AG04449 (cell line): Measurements from ENCODE around the gene RAB36.

Source experiments
- CTCF ChIA-PET: fragments of 350-600 bp; formaldehyde crosslinking; extraction: SDS; loops from one replicate; lab custom pipeline; 2021; ENCODE audit warnings: antibody characterized with exemption; lab: Yijun Ruan, JAX
- POLR2A ChIA-PET: fragments of 400-600, 350-600 bp; formaldehyde crosslinking; extraction: SDS; loops from one replicate; lab custom pipeline; 2020; ENCODE audit warnings: antibody characterized with exemption, inconsistent platforms; lab: Yijun Ruan, JAX
- DNase-seq: peaks from one replicate; pipeline ENCODE4 v3.0.0-alpha.2; 2010; ENCODE audit warnings: low read depth, low spot score
- H3K4me3 ChIP-seq: 2 replicates; pipeline ENCODE4 v1.5.1; 2011; ENCODE audit warnings: low read depth, mild to moderate bottlenecking, control low read depth, low read length
- CTCF ChIP-seq: IDR thresholded peaks from one replicate; pipeline ENCODE4 v1.5.1; 2011; ENCODE audit warnings: mild to moderate bottlenecking, moderate library complexity, low read length, control low read depth, inconsistent platforms; ENCODE audit not compliant: insufficient read depth; ENCODE audit errors: missing control alignments

The RAB36 gene

GRCh38 chr22:23211622-23212021 is 66.3 kb downstream of the RAB36 start:
- ChIA-PET POLR2A (no interaction called here), CTCF (interaction anchor here (1.0 to 1.1 kb wide), 3 partner anchors 30 to 70 kb away, joined by 3 read pairs; no protein-coding TSS in a partner anchor)

DNA sequence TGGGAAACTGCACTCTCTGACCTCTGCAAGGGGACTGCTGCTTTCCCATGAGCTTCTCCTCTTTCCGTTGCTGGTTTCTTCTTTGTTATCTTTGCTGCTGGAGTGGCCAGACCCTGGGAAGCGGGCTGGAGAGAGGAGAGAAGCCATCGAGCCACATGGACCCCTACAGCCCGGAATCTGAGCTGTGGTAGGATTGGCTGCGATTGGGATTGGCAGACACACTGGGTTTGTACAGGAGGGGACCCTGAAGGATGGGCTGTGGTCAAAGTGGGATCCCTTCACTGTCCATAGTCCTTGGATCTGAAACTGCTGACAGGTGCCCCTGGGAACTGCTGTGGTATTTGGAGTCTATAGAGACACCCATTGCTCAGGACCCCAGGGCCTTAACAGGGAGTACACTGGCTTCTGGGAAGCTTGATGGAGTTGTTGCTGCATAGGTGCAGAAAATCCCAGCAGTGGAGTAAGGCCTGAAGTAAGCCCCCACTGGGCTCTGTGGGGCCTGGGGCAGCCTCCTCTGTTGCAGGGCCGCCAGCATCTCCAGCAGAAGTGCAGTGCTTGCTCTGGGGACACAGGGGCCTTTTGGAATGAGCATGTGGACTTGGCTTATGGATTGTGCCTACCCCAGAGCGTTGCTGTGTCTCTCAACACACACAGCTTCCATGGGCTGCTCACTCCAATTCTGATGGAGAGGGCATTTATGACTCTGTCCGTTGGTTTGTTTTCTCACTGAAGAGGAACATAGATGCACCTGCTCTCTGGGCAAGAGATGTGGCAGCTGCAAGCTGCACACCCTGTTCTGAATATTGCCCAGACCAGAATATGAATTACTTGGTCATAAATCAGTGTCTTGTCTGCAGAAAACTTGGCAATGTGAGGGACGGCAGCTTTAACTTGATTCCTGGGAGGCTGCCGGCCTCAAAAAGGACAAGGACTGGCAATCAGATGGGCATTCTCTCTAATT is 67.1 kb downstream of the RAB36 start:
- DNase-seq: no peak
- CTCF ChIA-PET: interaction anchor here (1.1 kb wide), 2 partner anchors 35 to 69 kb away, joined by 3 read pairs; no protein-coding TSS in a partner anchor
- no peak overlapping the region for H3K4me3 ChIP-seq
- POLR2A ChIA-PET: no interaction called here
- no peak for TF ChIP-seq CTCF

More at GRCh38 chr22:23211622-23212021, 66.3 kb downstream of the RAB36 start:
- H3K4me3 ChIP-seq: no peak overlapping the region
- DNase-seq: no peak
- no peak for TF ChIP-seq CTCF

- POLR2A ChIA-PET: no interaction called here
- TF ChIP-seq CTCF: no peak
- no peak for DNase-seq
- H3K4me3 ChIP-seq: no peak overlapping the region
- CTCF ChIA-PET: no interaction called here
These were observed 67.8 kb downstream of the RAB36 start for GRCh38 chr22:23213022-23213555.

DNA sequence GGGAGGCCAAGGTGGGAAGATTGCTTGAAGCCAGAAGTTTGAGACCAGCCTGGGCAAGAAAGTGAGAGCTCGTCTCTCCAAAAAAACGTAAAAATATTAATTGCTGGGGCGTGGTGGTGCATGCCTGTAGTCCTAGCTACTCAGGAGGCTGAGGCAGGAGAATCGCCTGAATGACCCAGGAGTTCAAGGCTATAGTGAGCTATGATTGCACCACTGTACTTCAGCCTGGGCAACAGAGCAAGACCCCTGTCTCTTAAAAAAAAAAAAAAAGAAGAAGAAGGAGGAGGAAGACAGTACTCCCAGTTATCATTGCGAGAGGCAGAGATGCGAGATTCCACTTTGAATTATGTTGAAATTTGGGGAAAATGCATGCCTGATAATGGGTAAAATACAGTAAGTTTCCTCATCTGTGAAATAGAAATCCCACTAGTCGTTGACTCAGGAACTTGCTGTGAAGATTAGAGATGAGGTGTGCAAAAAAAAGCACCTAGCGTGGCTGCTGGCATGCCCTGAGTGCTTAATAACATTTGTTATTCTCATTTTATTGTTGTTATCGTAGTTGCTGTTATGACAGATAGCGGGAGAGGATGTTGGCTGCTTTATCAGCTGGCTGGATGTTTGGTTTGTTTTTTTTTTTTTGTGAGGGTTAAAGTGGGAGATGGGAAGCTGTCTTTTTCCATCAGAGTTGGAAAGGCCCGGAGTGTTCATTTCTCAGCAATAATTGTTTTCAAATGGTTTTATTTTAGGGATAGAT is 68.5 kb downstream of the RAB36 start:
- POLR2A ChIA-PET: no interaction called here
- CTCF ChIA-PET: interaction anchor here (1.1 kb wide), 1 partner anchor 36 kb away, joined by 3 read pairs; no protein-coding TSS in a partner anchor

More for the DNA sequence above, 68.5 kb downstream of the RAB36 start:
- no peak overlapping the region for H3K4me3 ChIP-seq
- DNase-seq: no peak
- TF ChIP-seq CTCF: no peak
